Loucy (cell line): Measurements from ENCODE around the gene PRRT4.

ENCODE experiments used
- H2AFZ ChIP-seq: fragments of 200-600 bp; sonication (generic); 2 replicates; pipeline ENCODE4 v1.6.0; 2016; ENCODE audit warnings: antibody characterized with exemption, mild to moderate bottlenecking, low read length, moderate library complexity
- H3F3A ChIP-seq: fragments of 200-600 bp; 2 replicates; pipeline ENCODE4 v1.6.0; 2016; ENCODE audit warnings: antibody characterized with exemption, low read depth, mild to moderate bottlenecking
- H3K27me3 ChIP-seq: fragments of 200-600 bp; sonication (generic); 2 replicates; pipeline ENCODE4 v1.6.1; 2014; ENCODE audit warnings: low read length, mild to moderate bottlenecking; ENCODE audit not compliant: insufficient read depth, poor library complexity, severe bottlenecking
- H3K36me3 ChIP-seq: fragments of 200-600 bp; sonication (generic); 2 replicates; pipeline ENCODE4 v1.6.1; 2016; ENCODE audit warnings: low read length; ENCODE audit not compliant: insufficient read depth
- H3K4me1 ChIP-seq: fragments of 200-600 bp; sonication (generic); 2 replicates; pipeline ENCODE4 v1.5.1; 2014; ENCODE audit warnings: low read length, mild to moderate bottlenecking; ENCODE audit not compliant: insufficient read depth, poor library complexity, severe bottlenecking
- H3K4me2 ChIP-seq: fragments of 200-600 bp; sonication (generic); 2 replicates; pipeline ENCODE4 v1.6.0; 2014; ENCODE audit warnings: antibody characterized with exemption, low read length, low read depth, mild to moderate bottlenecking; ENCODE audit not compliant: poor library complexity, severe bottlenecking
- H3K4me3 ChIP-seq: fragments of 200-600 bp; sonication (generic); 2 replicates; pipeline ENCODE4 v1.5.1; 2014; ENCODE audit warnings: low read length, mild to moderate bottlenecking, mixed read lengths; ENCODE audit not compliant: poor library complexity, severe bottlenecking
- H3K79me2 ChIP-seq: fragments of 200-600 bp; sonication (generic); 2 replicates; pipeline ENCODE4 v1.6.1; 2014; ENCODE audit warnings: low read length; ENCODE audit not compliant: insufficient read depth
- H3K9ac ChIP-seq: fragments of 200-600 bp; sonication (generic); 2 replicates; pipeline ENCODE4 v1.6.0; 2014; ENCODE audit warnings: mild to moderate bottlenecking, low read depth, low read length, moderate library complexity; ENCODE audit not compliant: poor library complexity, severe bottlenecking
- H3K9me2 ChIP-seq: fragments of 200-600 bp; sonication (generic); replicated peaks from 2 replicates; pipeline ENCODE4 v1.6.1; 2016; ENCODE audit warnings: low read depth, low read length, mixed read lengths
- H3K9me3 ChIP-seq: fragments of 200-600 bp; sonication (generic); 2 replicates; pipeline ENCODE4 v1.6.1; 2014; ENCODE audit warnings: mild to moderate bottlenecking, antibody characterized with exemption, low read length, low read depth; ENCODE audit not compliant: insufficient read depth
- H4K20me1 ChIP-seq: fragments of 200-600 bp; sonication (generic); 2 replicates; pipeline ENCODE4 v1.6.0; 2014; ENCODE audit warnings: antibody characterized with exemption, low read length, mild to moderate bottlenecking; ENCODE audit not compliant: insufficient read depth, poor library complexity, severe bottlenecking
- CTCF ChIP-seq: fragments of 200-600 bp; sonication (generic); conservative IDR thresholded peaks from 2 replicates; pipeline ENCODE4 v1.5.1; 2014; ENCODE audit warnings: mild to moderate bottlenecking, antibody characterized with exemption, low read length
- EZH2phosphoT487 ChIP-seq: fragments of 200-600 bp; IDR thresholded peaks from 2 replicates; pipeline ENCODE4 v1.6.1; 2018; ENCODE audit warnings: antibody characterized with exemption, mild to moderate bottlenecking, moderate library complexity, borderline replicate concordance

PRRT4 gene

DNA sequence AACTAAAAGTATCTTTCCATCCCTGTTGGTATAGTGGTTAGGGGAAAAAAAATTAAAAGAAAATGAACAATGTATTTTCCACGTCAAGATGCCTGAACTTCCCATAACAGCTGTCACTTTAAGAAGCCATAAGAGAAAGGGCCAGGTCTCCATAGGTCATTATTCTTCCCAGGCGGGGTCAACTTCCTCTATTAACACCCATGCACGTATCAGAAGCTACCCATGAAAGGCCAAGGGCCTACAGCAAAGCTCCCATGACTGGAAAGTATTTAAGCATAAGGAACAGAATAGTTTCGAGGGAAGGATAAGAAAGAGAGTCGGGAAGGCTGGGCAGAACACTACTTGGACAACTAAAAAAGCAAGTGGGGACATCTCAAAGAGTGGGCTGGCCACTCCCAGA, 57.8 kb downstream of the PRRT4 start:
- Histone ChIP-seq H3K4me2 (no peak overlapping the region), H2AFZ (no peak overlapping the region), H3K9ac (no peak overlapping the region), H3F3A (no peaks in the 10 kb centered on the region), H3K4me3 (no peak overlapping the region), H3K36me3 (peaks cover 38% of the 10 kb centered on the region), H3K4me1 (peaks cover 5% of the 10 kb centered on the region), H3K9me2 (no peaks in the 10 kb centered on the region), H3K27me3 (no peaks in the 10 kb centered on the region), H4K20me1 (no peaks in the 10 kb centered on the region), H3K9me3 (no peaks in the 10 kb centered on the region), H3K79me2 (no peaks in the 10 kb centered on the region)
- TF ChIP-seq CTCF = no peak
- TF ChIP-seq EZH2phosphoT487 = no peak

GRCh38 chr7:128303133-128303532, 58.4 kb downstream of the PRRT4 start:
- no peaks in the 10 kb centered on the region for H4K20me1 ChIP-seq
- peaks cover 5% of the 10 kb centered on the region for H3K4me1 ChIP-seq
- no peaks in the 10 kb centered on the region for H3K27me3 ChIP-seq
- peaks cover 34% of the 10 kb centered on the region for H3K36me3 ChIP-seq
- H3K9ac ChIP-seq = no peak overlapping the region
- TF ChIP-seq CTCF = no peak
- TF ChIP-seq EZH2phosphoT487 = no peak
- H3K79me2 ChIP-seq = no peaks in the 10 kb centered on the region
- no peaks in the 10 kb centered on the region for H3F3A ChIP-seq
- no peak overlapping the region for H3K4me3 ChIP-seq
- no peak overlapping the region for H3K4me2 ChIP-seq
- no peaks in the 10 kb centered on the region for H3K9me2 ChIP-seq
- H2AFZ ChIP-seq = no peak overlapping the region
- no peaks in the 10 kb centered on the region for H3K9me3 ChIP-seq

DNA sequence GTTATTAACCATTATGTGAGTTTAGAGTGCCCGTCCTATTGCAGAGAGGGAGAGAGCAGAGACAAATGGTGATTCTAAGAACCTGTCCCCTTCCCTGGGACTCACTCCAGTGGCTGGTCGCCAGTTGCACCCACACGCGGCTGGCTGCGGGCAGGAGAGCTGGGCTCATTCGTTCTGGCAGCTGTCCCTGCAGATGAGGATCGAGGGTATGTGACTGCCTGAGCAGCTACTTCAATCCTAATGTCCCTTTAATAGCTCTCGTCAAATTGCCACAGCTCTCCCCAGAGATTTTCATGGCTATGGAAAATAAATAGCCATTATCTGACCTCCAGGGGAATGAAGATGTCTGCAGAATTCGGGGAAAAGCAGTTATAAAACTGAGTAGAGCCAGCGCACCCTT, 59.4 kb downstream of the PRRT4 start:
- no peaks in the 10 kb centered on the region for H3K9me2 ChIP-seq
- H2AFZ ChIP-seq = no peak overlapping the region
- no peak overlapping the region for H3K4me3 ChIP-seq
- no peaks in the 10 kb centered on the region for H4K20me1 ChIP-seq
- H3K9me3 ChIP-seq = no peaks in the 10 kb centered on the region
- no peak overlapping the region for H3K9ac ChIP-seq
- TF ChIP-seq EZH2phosphoT487 (no peak), CTCF (no peak)
- H3K4me2 ChIP-seq = no peak overlapping the region
- H3K36me3 ChIP-seq = peaks cover 26% of the 10 kb centered on the region
- no peaks in the 10 kb centered on the region for H3F3A ChIP-seq
- H3K4me1 ChIP-seq = peaks cover 5% of the 10 kb centered on the region
- no peaks in the 10 kb centered on the region for H3K79me2 ChIP-seq
- H3K27me3 ChIP-seq = no peaks in the 10 kb centered on the region
